HepG2 (cell line): ENCODE data around the gene TNFAIP2. TPM values are rescaled to one million over a fixed set of nuclear protein-coding genes. Genes with fewer than 3 reads are reported as not detected.

Experiments
- AKAP8 ChIP-seq: sonication (generic); formaldehyde crosslinking; IDR thresholded peaks from 2 replicates; pipeline ENCODE4 v1.5.1; 2020; ENCODE audit warnings: mild to moderate bottlenecking, missing genetic modification reagents
- FOXC1 ChIP-seq: sonication (generic); formaldehyde crosslinking; IDR thresholded peaks from 2 replicates; pipeline ENCODE4 v1.8.0; 2022; ENCODE audit warnings: mild to moderate bottlenecking, missing genetic modification reagents, borderline replicate concordance
- HNRNPL ChIP-seq: fragments of 200-400 bp; formaldehyde crosslinking; IDR thresholded peaks from 2 replicates; pipeline ENCODE4 v1.6.1; 2017; ENCODE audit warnings: mild to moderate bottlenecking, low read depth, low read length
- HNRNPLL ChIP-seq: fragments of 200-400 bp; formaldehyde crosslinking; IDR thresholded peaks from 2 replicates; pipeline ENCODE4 v1.6.1; 2017; ENCODE audit warnings: mild to moderate bottlenecking, low read depth, low read length; ENCODE audit not compliant: poor library complexity, severe bottlenecking
- ISX ChIP-seq: sonication (generic); formaldehyde crosslinking; conservative IDR thresholded peaks from 2 replicates; pipeline ENCODE4 v1.5.0; 2020; ENCODE audit warnings: missing genetic modification reagents
- STAG1 ChIP-seq: sonication (generic); formaldehyde crosslinking; IDR thresholded peaks from 2 replicates; pipeline ENCODE4 v1.4.0; 2020; ENCODE audit warnings: missing genetic modification reagents
- TP53 ChIP-seq: sonication (generic); formaldehyde crosslinking; conservative IDR thresholded peaks from 2 replicates; pipeline ENCODE4 v1.4.0; 2020; ENCODE audit warnings: missing genetic modification reagents
- ZFP1 ChIP-seq: IDR thresholded peaks from 2 replicates; pipeline ENCODE4 v1.6.1; 2016
- ZKSCAN1 ChIP-seq: fragments of 150-350 bp; IDR thresholded peaks from 2 replicates; pipeline ENCODE4 v1.6.1; 2014; ENCODE audit warnings: low read length
- ZNF180 ChIP-seq: sonication (generic); formaldehyde crosslinking; IDR thresholded peaks from 2 replicates; pipeline ENCODE4 v1.4.0; 2020; ENCODE audit warnings: low read depth, missing genetic modification reagents, borderline replicate concordance
- ZNF253 ChIP-seq: sonication (generic); formaldehyde crosslinking; IDR thresholded peaks from 2 replicates; pipeline ENCODE4 v1.8.0; 2022; ENCODE audit warnings: mild to moderate bottlenecking, missing genetic modification reagents, borderline replicate concordance
- ZNF772 ChIP-seq: sonication (generic); formaldehyde crosslinking; IDR thresholded peaks from 2 replicates; pipeline ENCODE4 v1.5.0; 2020; ENCODE audit warnings: mild to moderate bottlenecking, missing genetic modification reagents
- ZNF775 ChIP-seq: sonication (generic); formaldehyde crosslinking; IDR thresholded peaks from 2 replicates; pipeline ENCODE4 v1.4.0; 2020; ENCODE audit warnings: missing genetic modification reagents, mild to moderate bottlenecking, moderate library complexity, borderline replicate concordance
- polyA plus RNA-seq, 8 experiments: library from polyadenylated mRNA; depleted of rRNA in 3 of 8; stranded (reverse) in 7 of 8; unstranded in 1 of 8; fragments of >200 nt; fragmentation: Illumina TruSeq in 4 of 8; extraction: Trizol in 4 of 8; gene quantifications; 2 replicates each; pipeline versions ENCODE4 v1.2.1 to v1.2.3, GENCODE V29; 2011 to 2016; ENCODE audit warnings: low read depth in 4 of 8, missing spikeins in 1 of 8, mixed read lengths in 1 of 8; ENCODE audit not compliant: insufficient read depth in 1 of 8
- total RNA-seq, 5 experiments: library from RNA; depleted of rRNA; stranded (reverse); fragments of >200 nt; fragmentation: Illumina TruSeq; extraction: Trizol; gene quantifications; 2 replicates each; pipeline ENCODE4 v1.2.3, GENCODE V29; 2016; ENCODE audit warnings: low read depth in 1 of 5
- TF ChIP-seq, protein P1 (sequence below), 2 experiments: sonication (generic) in 1 of 2; formaldehyde crosslinking in 1 of 2; IDR thresholded peaks; 2 replicates each; pipeline versions ENCODE4 v1.5.1 to v1.6.1; 2011 to 2020; ENCODE audit warnings: borderline replicate concordance in 1 of 2, low read depth in 1 of 2, low read length in 1 of 2, mild to moderate bottlenecking in 1 of 2, missing genetic modification reagents in 1 of 2, moderate library complexity in 1 of 2
- TF ChIP-seq, protein P2 (sequence below): sonication (generic); formaldehyde crosslinking; IDR thresholded peaks from 2 replicates; pipeline ENCODE4 v1.5.1; 2020; ENCODE audit warnings: missing genetic modification reagents, mild to moderate bottlenecking, borderline replicate concordance
- TF ChIP-seq, protein P3 (sequence below): sonication (generic); formaldehyde crosslinking; IDR thresholded peaks from 2 replicates; pipeline ENCODE4 v1.9.0; 2022; ENCODE audit warnings: low read depth, missing genetic modification reagents
- TF ChIP-seq, protein P4 (sequence below): sonication (generic); formaldehyde crosslinking; IDR thresholded peaks from 2 replicates; pipeline ENCODE4 v1.4.0; 2020; ENCODE audit warnings: mild to moderate bottlenecking, missing genetic modification reagents
- TF ChIP-seq, protein P5 (sequence below): sonication (generic); formaldehyde crosslinking; IDR thresholded peaks from 2 replicates; pipeline ENCODE4 v1.4.0; 2020; ENCODE audit warnings: missing genetic modification reagents

TNFAIP2 gene
- total and polyA plus RNA-seq, 2 of the 13 experiments (the other 11 are each of a cell fraction or from before 2014, with no cell fraction given) = 0.46 to 1.5 TPM

DNA sequence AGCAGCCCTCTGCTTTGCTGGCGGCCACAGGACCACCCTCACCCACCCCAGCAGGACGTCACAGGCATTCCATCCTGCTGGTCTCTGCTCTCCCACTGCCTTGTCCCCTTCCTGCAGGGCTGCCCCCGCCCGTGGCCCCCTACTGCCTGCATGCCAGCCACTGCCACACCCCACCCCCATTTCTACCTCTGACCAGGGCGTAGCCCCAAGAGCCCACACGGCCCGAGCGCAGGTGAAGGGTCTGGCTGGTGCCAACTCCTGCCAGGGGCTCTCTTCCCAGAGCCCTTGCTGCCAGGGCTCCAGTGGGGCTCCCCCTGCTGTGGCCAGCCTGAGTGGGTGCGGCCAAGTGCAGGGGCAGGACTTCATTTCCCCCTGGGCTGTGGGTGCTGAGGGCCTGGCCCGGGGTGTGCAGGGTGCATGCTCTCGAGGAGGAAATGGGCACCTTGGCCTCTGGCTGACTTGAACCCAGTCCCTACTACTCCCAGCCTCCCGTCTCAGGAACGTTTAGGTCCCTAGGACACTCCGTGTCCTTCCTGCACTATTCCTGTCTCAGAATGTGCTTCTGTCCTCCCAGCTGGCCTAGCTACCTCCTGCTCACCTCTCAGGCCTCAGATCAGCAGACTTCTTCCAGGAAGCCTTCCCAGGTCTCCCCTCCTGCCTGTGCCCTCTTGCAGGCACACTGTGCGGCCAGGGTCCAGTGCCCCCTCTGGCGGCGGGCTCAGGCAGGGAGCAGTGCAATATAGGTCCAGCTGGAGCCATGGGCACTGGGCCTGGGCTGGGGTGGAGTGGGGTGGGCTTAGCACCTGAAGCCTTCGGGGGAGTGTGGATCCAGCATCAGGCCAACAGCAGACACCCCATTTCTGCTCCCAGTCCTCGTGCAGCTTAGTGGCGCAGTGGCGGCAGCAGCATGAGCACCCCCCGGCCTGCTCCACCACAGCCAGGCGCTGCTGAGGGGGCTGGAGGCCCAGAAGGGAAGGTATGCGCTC, 37.9 kb upstream of the TNFAIP2 start (continued):
- TF ChIP-seq TP53 (CRISPR knock-in tag) = no peak
- TF ChIP-seq ZNF180 = no peak
- no peak for TF ChIP-seq ISX (CRISPR knock-in tag)
- TF ChIP-seq HNRNPLL = peak; percentile 16
- TF ChIP-seq ZFP1 = no peak
- peak; percentile 92 for TF ChIP-seq ZKSCAN1
- no peak for TF ChIP-seq FOXC1 (CRISPR knock-in tag)
- TF ChIP-seq, protein P1, sequence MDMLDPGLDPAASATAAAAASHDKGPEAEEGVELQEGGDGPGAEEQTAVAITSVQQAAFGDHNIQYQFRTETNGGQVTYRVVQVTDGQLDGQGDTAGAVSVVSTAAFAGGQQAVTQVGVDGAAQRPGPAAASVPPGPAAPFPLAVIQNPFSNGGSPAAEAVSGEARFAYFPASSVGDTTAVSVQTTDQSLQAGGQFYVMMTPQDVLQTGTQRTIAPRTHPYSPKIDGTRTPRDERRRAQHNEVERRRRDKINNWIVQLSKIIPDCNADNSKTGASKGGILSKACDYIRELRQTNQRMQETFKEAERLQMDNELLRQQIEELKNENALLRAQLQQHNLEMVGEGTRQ (IDR thresholded peaks at IDR 0.05; ENCODE audit: low read depth, low read length) = no peak
- TF ChIP-seq, protein P1 (CRISPR knock-in tag; IDR thresholded peaks at IDR 0.05; ENCODE audit: borderline replicate concordance) = no peak
- TF ChIP-seq ZNF775 (CRISPR knock-in tag) = no peak
- TF ChIP-seq, protein P2, sequence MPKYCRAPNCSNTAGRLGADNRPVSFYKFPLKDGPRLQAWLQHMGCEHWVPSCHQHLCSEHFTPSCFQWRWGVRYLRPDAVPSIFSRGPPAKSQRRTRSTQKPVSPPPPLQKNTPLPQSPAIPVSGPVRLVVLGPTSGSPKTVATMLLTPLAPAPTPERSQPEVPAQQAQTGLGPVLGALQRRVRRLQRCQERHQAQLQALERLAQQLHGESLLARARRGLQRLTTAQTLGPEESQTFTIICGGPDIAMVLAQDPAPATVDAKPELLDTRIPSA (CRISPR knock-in tag) = no peak
- no peak for TF ChIP-seq AKAP8
- no peak for TF ChIP-seq ZNF253 (CRISPR knock-in tag)
- TF ChIP-seq STAG1 = peak; percentile 25; the same call in 1 of the 2 replicates
- TF ChIP-seq HNRNPL = peak; percentile 71
- TF ChIP-seq, protein P3, sequence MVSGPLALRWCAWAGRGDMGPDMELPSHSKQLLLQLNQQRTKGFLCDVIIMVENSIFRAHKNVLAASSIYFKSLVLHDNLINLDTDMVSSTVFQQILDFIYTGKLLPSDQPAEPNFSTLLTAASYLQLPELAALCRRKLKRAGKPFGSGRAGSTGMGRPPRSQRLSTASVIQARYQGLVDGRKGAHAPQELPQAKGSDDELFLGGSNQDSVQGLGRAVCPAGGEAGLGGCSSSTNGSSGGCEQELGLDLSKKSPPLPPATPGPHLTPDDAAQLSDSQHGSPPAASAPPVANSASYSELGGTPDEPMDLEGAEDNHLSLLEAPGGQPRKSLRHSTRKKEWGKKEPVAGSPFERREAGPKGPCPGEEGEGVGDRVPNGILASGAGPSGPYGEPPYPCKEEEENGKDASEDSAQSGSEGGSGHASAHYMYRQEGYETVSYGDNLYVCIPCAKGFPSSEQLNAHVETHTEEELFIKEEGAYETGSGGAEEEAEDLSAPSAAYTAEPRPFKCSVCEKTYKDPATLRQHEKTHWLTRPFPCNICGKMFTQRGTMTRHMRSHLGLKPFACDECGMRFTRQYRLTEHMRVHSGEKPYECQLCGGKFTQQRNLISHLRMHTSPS = no peak
- TF ChIP-seq, protein P4, sequence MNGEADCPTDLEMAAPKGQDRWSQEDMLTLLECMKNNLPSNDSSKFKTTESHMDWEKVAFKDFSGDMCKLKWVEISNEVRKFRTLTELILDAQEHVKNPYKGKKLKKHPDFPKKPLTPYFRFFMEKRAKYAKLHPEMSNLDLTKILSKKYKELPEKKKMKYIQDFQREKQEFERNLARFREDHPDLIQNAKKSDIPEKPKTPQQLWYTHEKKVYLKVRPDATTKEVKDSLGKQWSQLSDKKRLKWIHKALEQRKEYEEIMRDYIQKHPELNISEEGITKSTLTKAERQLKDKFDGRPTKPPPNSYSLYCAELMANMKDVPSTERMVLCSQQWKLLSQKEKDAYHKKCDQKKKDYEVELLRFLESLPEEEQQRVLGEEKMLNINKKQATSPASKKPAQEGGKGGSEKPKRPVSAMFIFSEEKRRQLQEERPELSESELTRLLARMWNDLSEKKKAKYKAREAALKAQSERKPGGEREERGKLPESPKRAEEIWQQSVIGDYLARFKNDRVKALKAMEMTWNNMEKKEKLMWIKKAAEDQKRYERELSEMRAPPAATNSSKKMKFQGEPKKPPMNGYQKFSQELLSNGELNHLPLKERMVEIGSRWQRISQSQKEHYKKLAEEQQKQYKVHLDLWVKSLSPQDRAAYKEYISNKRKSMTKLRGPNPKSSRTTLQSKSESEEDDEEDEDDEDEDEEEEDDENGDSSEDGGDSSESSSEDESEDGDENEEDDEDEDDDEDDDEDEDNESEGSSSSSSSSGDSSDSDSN (CRISPR knock-in tag) = no peak
- peak; percentile 32; the same call in 1 of the 2 replicates for TF ChIP-seq ZNF772 (CRISPR knock-in tag)
- TF ChIP-seq, protein P5, sequence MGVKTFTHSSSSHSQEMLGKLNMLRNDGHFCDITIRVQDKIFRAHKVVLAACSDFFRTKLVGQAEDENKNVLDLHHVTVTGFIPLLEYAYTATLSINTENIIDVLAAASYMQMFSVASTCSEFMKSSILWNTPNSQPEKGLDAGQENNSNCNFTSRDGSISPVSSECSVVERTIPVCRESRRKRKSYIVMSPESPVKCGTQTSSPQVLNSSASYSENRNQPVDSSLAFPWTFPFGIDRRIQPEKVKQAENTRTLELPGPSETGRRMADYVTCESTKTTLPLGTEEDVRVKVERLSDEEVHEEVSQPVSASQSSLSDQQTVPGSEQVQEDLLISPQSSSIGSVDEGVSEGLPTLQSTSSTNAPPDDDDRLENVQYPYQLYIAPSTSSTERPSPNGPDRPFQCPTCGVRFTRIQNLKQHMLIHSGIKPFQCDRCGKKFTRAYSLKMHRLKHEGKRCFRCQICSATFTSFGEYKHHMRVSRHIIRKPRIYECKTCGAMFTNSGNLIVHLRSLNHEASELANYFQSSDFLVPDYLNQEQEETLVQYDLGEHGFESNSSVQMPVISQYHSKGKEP (CRISPR knock-in tag) = no peak
